Measurements from ENCODE around the gene ADD2.

Gene ADD2

DNA sequence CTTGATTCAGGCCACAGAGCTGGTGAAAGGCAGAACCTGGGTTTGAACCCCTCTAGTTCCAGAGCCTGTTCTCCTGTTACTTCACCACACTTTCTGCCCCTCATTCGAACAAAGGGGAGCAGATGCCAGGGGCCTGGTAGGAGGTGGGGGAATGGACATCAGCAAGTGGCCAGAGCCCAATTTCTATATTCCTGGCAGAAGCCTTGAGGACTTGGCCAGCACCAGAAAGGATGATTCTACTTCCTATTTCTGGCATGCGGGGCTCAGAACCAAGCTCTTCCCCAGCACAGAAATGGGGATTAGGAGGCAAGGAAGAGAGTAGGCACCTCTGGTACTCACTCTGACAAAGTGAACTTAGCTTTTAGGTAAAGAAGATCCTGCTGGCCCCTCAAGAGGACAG lies 49.3 kb downstream of the ADD2 start:
- DNase-seq: no peak

DNA sequence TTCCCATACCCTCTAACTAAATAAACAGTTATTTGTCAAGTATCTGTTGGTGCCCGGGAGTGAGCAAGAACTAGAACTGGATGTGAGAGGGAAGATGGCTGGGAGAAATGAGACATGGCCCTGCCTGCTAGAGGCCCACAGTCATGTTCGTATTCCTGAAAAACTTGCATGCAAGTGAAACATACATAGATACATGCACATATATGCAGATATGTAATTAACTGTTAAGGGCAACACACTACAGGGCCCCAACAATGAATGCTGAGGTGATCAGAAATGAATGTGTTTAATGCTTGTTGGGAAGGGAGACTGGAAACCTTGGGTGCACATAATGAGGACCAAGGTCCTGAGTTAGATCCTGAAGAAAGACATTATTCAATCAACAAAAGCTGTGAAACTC lies 49.8 kb downstream of the ADD2 start:
- DNase-seq: no peak

DNA sequence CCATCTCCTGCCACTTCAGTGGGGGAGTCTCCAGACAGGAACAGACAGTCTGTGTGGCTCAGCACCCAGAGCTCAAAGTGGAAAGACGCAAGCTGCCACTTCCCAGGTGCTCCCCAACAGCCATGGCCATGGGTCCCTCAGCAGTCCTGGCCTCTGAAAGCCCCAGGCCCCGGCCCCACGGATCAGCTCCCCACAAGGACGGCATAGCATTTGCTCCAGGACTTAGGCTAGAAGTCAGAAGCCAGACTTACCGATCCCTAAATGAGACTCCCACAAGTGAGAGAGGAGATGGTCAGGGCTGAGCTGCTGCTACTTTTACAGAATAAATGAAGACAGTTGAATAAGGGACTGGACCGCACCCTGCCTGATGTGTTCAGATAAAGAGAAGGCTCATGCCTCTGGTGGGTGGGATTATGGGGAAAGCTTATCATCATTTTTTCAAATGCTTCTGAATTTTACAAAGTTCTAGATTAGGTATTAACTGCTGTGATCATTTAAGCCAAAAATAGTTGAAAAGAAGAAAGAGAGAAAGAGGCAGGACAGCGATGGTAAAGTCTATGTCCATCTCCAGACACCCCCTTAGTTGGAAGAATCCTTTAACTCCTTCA lies 50.5 kb downstream of the ADD2 start:
- DNase-seq: no peak

DNA sequence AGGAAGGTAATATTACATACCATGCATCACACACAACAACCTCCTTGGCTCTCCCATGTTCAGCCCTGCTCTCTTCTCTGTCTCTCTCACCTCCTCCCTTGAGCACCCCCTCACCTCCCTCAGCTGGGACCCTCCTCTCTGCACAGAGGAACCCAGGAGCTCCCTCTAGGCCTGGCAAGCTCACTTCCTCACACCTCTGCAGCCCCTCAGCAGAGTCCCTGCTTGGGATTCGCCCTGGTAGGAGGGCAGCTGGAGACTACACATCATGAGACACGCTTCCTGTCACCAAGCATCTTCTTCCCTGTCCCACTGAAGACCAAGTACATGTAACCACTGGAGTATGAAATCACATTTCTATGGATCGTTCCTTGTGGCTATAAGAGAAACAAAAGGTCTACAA lies 51.0 kb downstream of the ADD2 start:
- DNase-seq: no peak

DNA sequence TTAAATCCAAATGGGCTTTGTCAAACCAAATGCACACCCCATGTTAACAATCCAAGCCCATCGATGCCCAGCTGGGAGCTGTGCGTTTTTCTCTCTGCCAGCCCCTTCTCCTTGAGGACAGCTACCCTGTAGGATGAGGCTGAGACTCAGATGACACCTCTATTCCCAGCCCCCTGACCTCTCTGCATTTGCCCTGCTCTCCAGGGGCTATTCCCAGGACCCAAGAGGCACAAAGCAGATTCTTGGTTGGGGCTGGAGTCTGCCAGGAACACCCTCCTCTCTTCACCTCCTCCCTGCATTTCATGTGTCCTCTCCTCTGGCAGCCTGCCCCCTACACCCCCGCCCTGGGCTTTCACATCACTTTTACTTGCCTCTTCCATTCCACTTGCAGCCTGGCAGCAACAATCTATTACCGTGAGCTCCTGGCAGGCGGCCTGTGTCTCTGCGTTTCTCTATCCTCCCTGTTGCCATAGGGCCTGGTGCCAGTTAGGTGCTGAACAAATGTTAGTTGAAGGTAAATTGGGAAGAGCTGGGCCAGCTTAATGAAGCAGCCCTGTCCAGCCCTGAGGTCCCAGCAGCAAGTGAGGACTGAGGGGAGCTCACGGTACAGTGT lies 51.8 kb downstream of the ADD2 start:
- DNase-seq: no peak

DNA sequence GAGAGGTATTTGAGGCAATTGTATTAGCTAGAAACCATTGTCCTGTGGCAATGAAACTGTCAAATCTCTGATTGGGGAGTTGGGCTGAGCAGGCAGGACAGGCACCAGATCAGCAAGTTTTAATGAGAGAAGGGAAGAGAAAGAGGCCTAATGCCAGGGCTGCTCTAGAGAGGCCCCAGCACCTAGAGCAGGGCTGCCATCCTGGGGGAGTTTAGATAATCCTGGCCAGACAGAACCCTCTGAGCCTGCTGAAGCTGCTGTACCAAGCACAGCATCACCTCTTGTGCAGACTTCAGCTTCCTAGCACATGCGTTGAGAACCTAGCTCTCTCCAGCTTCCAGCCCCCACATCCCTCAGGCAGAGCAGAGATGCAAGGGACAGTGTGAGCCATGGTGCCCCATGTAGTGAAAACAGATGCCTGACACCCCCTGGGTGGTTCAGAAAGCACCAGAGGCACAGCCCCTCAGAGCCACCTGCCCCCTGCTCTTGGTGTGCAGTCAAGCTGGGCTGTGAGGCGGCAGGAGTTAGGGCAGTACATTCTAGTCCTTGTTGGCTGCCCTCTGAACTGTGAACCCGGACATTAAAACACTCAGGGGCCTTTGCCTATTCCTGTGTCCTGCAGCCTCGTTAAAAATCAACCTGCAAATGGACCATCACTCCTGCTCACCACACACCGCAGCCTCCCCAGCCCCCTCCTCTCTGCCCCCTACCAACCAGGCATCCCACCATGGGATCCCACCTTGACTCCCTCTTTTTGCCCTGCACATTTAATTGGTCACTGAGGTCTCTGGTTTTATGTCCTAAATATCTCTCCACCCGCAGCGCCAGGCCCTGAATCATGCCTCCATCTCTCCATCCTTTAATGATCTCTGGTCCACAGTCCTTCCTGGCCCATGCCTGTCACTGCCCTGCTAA lies 52.7 kb downstream of the ADD2 start:
- DNase-seq: no peak

DNA sequence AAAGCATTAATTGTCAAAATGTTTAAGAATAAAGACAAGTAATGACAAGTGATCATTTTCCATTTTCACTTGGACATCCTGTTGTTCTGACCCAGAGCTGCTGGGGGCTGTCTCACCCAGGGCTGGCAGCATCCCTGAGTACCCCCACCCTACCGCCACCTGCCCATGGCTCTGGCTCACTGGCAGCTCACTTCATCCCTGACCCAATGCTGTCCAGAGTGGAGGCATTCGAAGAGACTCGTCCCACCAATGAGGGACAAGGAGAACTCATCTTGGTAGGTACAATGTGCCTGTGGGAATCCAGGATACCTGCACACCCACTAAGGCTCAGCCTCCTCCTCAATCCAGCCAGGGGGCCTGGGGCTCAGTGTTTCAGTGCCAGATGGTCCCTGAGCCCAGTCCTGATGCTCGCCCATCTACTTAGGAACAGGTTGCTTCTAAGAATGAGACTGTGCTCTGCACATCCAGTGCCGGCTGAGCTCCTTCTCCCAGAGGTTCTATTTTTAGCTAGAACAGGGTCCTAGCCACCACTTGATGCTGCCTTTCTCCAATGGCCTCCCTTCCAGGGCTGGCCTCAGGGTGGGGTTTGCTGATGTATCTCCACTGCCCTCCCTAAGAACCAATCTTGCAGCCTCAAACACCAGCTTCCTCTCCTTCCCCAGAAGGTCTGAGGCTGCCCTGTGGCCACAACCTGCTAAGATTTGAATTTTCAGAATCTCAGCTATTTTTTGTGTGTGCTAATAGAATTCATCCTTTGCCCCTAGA lies 53.7 kb downstream of the ADD2 start:
- no peak for DNase-seq

DNA sequence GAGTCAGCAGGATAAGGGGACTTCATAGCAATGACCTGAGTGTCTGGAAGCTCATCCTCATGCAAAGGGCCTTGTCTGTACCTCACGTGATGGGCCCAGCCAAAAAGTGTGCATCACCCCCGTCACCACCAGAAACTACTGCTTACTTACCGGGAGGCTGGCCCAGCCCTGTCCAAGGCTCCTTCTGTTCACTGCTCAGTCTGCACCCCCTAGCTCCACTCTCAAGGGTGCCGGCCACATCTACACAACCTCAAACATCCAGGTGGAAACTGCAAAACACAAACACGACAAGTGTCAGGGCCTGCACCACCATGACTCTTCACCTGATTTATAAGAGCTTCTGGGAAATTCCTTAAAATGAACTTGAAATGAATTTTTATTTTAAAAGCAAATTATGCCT lies 55.1 kb downstream of the ADD2 start:
- DNase-seq: no peak

DNA sequence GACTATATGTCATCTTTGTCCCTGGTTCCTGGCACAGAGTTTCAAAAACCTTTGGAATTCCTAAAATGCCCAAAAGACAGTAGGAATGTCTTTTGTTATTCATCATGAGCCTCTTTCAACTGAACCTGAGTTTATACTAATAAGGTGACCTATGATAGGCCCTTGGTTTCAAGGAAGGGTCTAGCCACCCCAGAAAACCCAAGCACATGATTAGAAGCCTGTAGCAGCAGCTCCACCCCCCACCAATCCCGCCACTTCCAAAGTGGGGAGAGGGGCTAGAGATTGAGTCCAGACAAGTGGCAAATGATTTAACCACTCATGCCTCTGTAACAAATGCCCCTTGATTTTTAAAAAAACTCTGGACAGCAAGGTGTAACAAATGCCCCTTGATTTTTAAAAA lies 56.8 kb downstream of the ADD2 start:
- no peak for DNase-seq

DNA sequence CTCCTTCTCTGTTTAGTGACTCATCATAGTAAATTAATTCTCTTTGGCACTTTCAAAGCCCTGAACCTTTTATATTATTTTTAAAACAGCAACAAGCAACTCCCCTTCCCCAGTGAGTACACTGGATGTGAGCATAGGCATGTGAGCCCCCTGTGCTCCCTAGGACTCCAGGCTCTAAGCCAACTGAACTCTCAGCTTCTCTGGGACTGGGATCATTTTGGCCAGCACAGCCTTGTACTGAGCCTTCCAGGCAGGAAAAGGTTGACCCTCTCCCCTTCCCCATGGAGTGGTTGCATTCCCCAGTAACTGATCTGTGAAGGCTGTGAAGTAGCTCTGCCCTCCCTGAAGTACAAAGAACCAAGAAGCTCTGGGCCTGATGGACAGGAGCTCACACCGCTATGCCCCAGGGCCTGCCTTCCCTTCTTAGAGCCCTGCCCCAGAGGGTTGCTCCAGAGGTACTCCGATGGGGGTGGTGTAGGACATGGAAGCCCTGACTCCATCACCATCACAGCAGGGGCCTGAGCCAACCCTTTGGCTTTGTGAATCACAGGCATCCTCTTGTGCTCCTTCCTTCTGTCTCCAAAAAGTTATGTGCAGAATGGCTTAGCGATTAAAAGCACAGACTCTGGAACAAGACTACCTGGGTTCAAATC lies 57.8 kb downstream of the ADD2 start:
- no peak for DNase-seq

DNA sequence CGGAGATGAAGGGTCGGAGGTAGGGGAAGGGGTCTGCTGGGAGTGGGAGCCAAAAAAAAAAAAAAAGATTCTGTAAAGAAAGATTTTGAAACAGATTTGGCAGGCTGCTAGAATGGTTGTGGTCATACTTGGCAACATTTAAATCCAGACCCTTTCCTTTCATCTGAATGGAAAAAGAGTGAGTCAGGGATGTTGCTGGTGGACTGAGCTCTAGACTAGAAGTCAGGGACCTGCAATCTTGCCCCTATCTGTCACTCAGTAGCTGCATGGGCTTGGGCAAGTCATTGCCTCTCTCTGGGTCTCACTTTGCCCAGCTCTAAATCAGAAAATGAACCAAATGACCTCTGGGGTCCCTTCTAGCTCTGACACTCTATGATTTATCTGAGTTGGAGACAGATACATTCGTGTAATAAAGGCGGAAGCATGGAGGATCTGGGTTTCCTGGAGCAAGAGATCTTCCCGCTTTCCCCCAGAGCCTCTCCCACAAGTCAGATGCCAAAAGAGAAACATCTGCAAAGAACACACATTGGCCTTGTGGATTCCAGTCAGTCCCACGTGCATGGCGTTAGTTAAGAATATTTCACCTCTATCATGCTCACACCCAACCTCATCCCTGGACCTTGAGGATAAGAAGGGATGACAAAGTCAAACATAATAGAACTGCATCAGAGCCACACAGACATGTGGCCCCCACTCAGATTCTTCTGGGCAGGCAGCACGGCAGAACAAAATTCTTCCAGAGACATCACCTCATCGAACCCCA lies 58.5 kb downstream of the ADD2 start:
- no peak for DNase-seq

DNA sequence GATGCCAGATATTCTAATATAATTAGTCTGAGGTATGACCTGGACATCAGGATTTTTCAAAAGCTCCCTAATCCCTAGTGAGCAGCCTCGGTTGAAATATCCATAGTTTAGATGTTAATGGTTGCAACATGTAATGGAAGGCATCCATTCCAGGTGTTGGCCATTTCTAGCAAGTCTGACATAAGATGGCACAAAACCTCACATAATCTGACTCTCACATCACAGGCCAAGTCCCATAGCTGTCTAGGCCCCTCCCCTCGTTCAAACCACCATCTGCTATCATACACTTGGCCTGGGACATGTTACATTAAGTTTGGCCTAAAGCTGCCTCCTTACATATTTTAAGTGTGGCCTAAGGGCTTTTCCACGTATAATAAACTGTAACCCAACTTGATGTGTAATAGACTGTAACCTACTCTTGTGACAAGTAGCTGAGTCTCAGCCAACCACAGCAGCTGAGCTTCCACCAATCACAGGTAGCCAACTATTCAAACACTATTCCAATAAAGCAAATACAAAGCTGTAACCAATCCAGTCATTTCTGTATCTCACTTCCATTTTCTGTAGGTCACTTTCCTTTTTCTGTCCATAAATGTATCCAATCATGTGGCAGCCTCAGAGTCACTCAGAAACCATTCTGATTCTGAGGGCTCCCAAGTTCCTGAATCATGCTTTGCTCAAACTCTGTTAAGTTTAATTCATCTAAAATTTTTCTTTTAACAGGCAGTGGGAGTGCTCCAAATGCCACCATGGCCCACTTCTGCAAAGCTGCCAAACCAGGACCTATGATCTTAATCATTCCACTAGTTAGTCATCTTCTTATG lies 59.4 kb downstream of the ADD2 start:
- DNase-seq: no peak

DNA sequence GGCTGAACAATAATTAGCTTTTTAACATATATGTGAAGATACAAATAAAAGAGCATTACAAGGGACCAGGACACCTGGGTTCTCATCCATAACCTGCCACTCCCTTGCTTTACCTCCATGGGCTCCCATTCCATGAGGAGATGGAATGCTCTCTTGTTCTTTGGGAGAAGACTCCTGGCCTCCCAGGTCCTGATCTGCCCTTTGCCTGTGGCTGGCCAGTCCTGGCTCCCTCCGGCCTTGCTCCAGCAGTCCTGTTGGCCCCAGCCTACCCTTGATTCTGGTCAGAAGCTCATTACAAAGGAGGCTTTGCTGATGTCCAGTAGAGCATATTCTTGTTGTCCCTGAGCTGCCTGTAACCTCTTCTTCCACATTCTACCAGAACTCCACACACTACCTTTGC lies 60.3 kb downstream of the ADD2 start:
- DNase-seq: no peak

DNA sequence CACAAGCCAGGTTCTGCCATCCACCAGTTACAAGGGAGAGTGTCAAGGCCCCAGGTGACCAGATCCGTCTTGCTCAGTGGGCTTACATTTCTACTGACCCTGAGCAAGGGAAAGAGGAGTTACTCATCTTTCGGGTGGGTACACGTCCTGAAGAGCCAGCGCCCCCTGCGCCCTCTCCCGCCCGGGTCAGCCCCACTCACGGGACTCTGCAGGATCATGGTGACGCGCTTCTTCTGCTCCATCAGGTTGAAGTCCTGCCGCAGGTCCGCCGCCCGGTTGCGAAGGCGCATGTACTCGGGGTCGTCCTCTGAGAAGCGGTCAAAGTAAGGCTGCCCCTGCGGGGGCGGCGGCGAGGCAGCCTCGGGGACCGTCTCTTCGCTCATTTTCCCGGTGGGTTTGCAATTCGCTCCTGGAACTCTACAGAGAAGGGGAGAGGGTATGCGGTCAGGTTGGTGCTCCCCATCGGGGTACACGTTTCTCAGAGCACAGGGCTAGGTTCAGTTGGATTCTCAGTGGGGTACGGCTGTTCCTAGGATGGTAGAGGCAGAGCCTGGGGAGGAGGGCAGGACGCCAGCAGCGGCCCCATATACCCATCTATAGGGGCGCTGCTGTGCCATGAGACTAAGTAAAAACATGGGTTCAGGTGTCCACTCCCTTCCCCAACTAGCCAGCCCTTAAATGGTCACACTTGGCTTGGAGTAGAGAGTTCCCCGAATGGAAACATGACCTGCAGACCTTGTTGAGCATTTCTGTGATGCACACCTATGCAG lies 61.8 kb downstream of the ADD2 start:
- no peak for DNase-seq

DNA sequence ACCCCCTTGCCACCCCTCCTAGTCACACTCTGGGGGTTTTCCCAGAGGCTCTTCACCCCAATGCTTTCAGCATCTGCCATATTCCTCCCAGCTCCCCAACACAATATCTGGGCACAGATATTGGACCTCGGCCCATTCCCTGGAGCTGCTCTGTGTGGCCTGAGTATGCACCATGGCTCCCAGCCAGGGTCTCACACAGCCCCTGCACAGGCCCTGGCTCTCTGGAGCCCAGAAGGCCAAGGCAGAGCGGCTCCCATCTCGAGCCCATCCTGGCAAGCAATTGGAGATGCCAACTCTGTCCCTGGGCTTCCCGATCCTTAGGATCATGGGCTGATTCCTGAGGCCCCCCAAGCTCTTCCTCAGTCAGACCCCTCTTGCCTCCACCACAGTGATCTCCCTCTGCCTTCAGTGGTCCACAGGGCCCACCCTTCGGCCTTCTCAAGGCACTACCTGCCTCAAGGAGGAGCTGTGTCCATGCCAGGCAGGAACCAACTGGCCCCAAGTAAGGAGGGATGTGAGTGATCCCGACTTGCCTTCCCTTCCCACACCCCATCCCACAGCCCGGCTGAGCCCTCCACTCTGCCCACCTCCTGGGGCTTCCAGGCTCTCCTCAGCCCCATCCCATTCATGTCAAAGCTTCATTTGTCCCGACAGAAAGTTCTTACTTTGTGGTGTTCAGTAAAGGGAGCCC lies 62.7 kb downstream of the ADD2 start:
- DNase-seq: no peak

DNA sequence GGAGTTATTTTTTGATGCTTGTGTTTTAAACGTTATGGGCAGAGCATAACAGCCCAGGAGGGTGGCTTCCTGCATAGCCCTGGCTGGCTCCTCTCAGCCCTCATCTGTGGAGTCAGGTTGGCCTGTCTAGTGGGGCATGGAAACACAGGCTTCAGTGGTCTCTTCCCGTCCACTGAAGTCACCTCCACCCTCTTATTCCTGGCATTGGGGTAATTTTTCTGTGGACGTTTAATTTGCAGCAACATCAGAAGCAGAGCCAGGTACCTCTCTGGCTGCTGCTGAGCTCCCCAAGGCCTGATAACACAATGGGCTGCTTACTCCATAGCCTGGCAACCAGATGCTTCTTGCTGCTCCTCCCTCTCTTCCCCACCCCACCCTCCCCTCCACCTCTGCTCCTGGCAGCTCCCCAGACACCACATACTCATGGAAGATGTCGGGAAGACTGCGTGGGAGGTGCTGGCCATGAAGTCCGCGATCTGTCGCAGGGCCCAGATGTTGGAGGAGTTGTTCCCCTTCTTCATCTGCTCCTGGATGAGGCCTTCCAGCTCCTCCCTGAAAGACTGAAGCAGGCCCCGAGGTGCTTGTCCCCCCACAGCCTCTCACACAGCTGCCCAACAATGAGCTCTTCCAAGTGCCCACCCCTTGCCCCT lies 64.0 kb downstream of the ADD2 start:
- no peak for DNase-seq

DNA sequence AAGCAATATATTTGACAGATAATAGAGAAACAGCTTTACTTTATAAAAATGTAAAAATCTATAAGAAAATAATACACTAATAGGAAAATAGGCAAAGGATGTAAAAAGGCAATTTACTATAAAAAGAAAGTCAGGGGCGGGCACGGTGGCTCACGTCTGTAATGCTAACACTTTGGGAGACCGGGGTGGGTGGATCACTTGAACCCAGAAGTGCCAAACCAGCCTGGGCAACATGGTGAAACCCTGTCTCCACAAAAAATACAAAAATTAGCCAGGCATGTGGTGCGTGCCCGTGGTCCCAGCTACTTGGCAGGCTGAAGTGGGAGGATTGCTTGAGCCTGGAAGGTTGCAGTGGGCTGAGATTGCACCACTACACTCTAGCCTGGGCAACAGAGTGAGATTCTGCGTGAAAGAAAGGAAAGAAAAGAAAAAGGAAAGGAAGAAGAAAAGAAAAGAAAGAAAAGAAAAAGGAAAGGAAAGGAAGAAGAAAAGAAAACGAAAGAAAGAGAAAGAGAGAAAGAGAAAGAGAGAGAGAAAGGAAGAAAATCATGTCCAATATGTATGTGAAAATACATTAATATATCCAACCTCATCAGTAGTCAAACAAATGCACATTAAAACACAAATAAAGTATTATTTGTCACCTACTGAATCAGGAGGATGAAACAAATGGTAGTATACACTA lies 65.1 kb downstream of the ADD2 start:
- DNase-seq: no peak

DNA sequence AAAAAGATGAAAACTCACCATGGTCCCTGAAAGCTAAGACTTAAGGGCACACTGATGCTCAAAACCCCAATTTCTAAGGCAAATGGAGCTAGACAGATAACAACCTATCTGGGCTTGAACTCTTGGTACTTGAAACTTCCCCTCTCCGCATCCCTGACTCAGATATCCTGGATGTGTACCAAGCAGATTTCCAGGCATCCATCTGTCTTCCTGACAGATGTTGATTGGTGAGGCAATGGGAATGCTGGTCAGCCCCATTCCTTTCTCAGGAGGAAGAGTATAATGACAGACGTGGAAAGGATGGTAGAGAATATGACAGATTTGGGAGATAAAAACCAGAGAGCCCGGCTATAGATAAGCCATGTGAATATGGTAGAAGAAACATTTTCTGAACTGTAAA lies 69.2 kb downstream of the ADD2 start:
- DNase-seq: no peak
